ENCODE results near the gene AGBL4.

AGBL4 gene

GRCh38 chr1:48741380-48741779 lies 1282.4 kb downstream of the AGBL4 start:
- DNase-seq (ENCODE audit: extremely low read depth in 1 of 2, low read depth in 1 of 2) = no peak

- no peak for DNase-seq (ENCODE audit: extremely low read depth in 1 of 2, low read depth in 1 of 2)
These were observed 1283.1 kb downstream of the AGBL4 start for GRCh38 chr1:48740621-48741020.

GRCh38 chr1:48739091-48739490 lies 1284.7 kb downstream of the AGBL4 start:
- no peak for DNase-seq (ENCODE audit: extremely low read depth in 1 of 2, low read depth in 1 of 2)

GRCh38 chr1:48738356-48738755 lies 1285.4 kb downstream of the AGBL4 start:
- no peak for DNase-seq (ENCODE audit: extremely low read depth in 1 of 2, low read depth in 1 of 2)

- DNase-seq (ENCODE audit: extremely low read depth in 1 of 2, low read depth in 1 of 2) = no peak
These were observed 1288.0 kb downstream of the AGBL4 start for GRCh38 chr1:48735796-48736195.

GRCh38 chr1:48730164-48730910 lies 1293.4 kb downstream of the AGBL4 start:
- no peak for DNase-seq (ENCODE audit: extremely low read depth in 1 of 2, low read depth in 1 of 2)

GRCh38 chr1:48728584-48728983 lies 1295.2 kb downstream of the AGBL4 start:
- no peak for DNase-seq (ENCODE audit: extremely low read depth in 1 of 2, low read depth in 1 of 2)

- DNase-seq (ENCODE audit: extremely low read depth in 1 of 2, low read depth in 1 of 2) = no peak
These were observed 1297.1 kb downstream of the AGBL4 start for GRCh38 chr1:48726557-48727215.

- no peak for DNase-seq (ENCODE audit: extremely low read depth in 1 of 2, low read depth in 1 of 2)
These were observed 1297.6 kb downstream of the AGBL4 start for GRCh38 chr1:48726139-48726538.

- DNase-seq (ENCODE audit: extremely low read depth in 1 of 2, low read depth in 1 of 2) = no peak
These were observed 1298.3 kb downstream of the AGBL4 start for GRCh38 chr1:48725341-48726046.

- no peak for DNase-seq (ENCODE audit: extremely low read depth in 1 of 2, low read depth in 1 of 2)
These were observed 1302.8 kb downstream of the AGBL4 start for GRCh38 chr1:48720929-48721328.

GRCh38 chr1:48718705-48719104 lies 1305.0 kb downstream of the AGBL4 start:
- DNase-seq (ENCODE audit: extremely low read depth in 1 of 2, low read depth in 1 of 2) = no peak

GRCh38 chr1:48718116-48718630 lies 1305.6 kb downstream of the AGBL4 start:
- no peak for DNase-seq (ENCODE audit: extremely low read depth in 1 of 2, low read depth in 1 of 2)

GRCh38 chr1:48717082-48717481 lies 1306.7 kb downstream of the AGBL4 start:
- no peak for DNase-seq (ENCODE audit: extremely low read depth in 1 of 2, low read depth in 1 of 2)

GRCh38 chr1:48715921-48716320 lies 1307.8 kb downstream of the AGBL4 start:
- no peak for DNase-seq (ENCODE audit: extremely low read depth in 1 of 2, low read depth in 1 of 2)

GRCh38 chr1:48710915-48711314 lies 1312.8 kb downstream of the AGBL4 start:
- no peak for DNase-seq (ENCODE audit: extremely low read depth in 1 of 2, low read depth in 1 of 2)

- no peak for DNase-seq (ENCODE audit: extremely low read depth in 1 of 2, low read depth in 1 of 2)
These were observed 1313.4 kb downstream of the AGBL4 start for GRCh38 chr1:48710318-48710717.

GRCh38 chr1:48704736-48705135 lies 1319.0 kb downstream of the AGBL4 start:
- no peak for DNase-seq (ENCODE audit: extremely low read depth in 1 of 2, low read depth in 1 of 2)

- no peak for DNase-seq (ENCODE audit: extremely low read depth in 1 of 2, low read depth in 1 of 2)
These were observed 1322.3 kb downstream of the AGBL4 start for GRCh38 chr1:48701445-48701844.

- peak; percentile 14 to 20 for DNase-seq (ENCODE audit: extremely low read depth in 1 of 2, low read depth in 1 of 2)
These were observed 1326.6 kb downstream of the AGBL4 start for GRCh38 chr1:48697066-48697707.

GRCh38 chr1:48695161-48695560 lies 1328.6 kb downstream of the AGBL4 start:
- no peak for DNase-seq (ENCODE audit: extremely low read depth in 1 of 2, low read depth in 1 of 2)
